NCI-H446 treated with DMSO at 0.1 percent for 48 hours (cell line): ENCODE measurements around the gene CLCN5.

ENCODE experiments used
- DNase-seq: peaks from one replicate; lab custom pipeline; 2025; lab: John Stamatoyannopoulos, UW

The CLCN5 gene

GRCh38 chrX:50088645-50089044, 166.2 kb downstream of the CLCN5 start:
- no peak for DNase-seq

DNA sequence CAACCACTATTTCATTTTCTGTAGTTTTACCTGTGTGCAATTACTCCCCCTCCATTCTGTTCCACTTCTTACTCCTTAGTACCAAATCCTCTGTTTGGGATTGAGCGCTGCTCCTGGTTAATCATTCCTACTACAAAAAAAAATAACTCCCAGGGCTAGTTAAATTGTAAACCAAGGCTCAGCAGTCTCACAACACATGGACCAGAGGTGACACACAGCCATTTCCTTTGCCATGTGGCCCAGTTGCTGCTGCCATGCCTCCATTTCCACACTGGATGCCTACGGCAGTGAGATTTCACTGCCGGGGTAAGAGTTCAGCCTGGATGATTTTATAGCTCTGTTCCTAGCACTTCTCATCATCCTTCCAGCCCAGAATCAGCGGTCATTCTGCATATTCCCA, 171.2 kb downstream of the CLCN5 start:
- DNase-seq: no peak

DNA sequence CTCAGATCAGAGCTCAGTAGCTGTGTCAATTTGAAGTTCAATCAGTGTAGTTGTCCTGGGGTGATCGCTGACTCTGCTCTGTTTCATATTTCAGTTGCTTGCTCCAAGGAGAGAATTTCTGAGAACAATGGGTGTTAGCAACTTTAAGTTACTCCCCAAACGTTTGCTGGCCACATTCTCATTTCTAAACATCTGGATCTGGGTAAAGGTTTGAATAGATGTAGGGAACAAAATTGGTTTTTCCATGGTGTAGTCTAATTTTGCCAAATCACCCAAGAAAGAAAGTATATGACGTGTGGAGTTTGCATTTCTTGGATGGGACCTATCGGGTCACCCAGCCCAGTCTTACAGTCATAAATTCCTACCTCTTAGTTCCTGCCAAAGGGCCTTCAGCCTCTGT, 174.7 kb downstream of the CLCN5 start:
- no peak for DNase-seq

DNA sequence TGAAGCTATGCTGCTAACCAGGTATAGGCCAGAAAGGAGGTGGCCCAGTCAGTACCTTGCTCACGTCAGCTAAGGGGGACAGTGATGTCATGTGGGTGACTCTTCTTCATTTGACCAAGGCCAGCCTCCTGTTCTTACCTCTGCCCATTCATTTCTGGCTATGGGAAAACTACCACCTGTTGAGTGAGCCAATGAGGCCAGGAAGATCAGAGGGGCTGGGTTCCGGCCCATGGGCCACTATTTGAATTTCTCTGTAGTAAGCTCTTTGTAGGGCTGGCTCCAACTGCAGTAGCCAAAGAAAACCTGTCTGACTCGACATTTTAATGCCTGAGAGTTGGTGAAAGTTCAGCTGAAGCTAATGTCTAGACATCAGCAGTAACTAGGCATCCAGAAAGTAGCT, 175.8 kb downstream of the CLCN5 start:
- no peak for DNase-seq

GRCh38 chrX:50098749-50099148, 176.4 kb downstream of the CLCN5 start:
- no peak for DNase-seq

DNA sequence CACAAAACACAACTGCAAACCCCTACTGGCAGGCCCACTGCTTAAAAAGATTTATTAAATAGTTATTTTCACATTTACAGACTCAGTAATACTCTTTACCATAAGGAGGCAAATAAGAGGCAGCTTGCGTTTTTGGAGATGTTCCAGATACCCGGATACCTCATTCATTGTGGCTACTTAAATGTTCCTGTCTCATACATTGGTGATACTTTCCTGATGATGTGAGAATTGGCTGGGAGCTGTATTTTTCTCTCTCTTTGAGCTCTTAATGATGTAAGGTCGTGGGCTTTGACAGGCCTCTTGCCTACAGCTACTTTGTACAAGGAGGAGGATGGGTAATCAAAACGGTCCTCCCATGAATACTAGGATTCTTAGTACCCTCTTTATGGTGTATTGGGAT, 176.9 kb downstream of the CLCN5 start:
- DNase-seq: no peak

DNA sequence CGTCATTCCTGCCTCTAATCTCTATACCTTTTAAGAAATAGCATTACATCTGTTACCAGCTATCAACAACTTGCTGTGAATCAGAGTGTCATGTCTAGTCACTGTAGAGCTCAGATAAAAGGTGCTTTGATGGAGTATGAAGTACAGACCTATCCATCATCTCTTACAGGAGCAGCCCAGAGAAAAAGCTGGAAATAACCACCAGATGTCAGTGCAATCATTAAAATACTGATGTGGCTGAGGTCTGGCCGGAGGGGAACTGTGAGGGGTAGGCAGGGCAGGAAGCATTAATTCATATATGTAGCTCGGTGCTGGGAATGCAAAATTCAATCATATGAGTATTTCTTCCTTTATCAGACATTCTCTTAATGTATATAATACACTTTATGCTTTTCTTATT, 177.8 kb downstream of the CLCN5 start:
- DNase-seq: no peak

DNA sequence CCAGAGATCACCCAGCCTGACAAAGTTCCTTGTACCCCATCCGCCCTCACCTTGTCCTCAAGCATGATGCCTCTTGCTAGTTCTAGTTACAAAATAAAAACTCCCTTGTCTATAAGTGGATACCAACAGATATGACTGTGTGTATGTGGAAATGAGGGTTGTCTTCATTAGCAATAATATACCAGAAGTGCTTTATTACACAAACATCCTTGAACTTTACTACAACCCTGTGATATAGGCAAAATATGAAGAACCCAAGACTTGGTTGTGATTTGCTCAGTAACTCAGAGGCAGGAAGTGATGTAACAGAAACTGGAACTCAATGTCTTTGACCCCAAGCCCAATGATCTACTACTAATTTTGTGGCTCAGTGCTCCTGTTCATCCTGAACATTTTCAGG, 180.8 kb downstream of the CLCN5 start:
- DNase-seq: no peak

DNA sequence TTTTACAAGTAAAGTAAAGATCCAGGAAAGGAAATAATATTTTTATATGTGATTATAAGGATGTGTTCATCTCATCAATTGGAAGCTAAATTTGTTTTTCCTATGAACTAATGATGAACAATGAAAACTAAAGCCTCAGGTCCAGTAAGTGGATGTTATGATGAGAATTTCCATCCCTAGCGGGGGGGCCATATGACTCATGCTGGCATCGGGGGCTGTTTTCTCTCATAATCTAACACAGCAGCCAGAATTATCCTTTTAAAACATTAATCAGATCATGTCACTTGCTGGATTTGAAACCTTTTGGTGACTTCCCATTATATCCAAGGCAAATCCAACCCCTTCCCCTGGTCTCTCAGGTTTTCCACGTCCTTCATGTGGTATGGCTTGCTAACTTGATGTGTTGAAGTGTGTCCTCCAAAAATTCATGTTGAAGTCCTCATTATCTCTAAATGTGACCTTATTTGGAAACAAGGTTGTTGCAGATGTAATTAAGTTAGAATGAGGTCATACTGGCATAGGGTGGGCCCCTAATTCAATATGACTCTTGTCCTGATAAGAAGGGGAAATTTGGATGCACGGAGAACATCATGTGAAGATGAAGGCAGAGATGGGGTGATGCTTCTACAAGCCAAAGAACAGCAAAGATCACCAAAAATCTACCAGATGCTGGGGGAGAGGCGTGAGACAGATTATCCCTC, 181.6 kb downstream of the CLCN5 start:
- no peak for DNase-seq

- no peak for DNase-seq
These were observed 183.8 kb downstream of the CLCN5 start for GRCh38 chrX:50106051-50106675.

GRCh38 chrX:50107470-50107869, 185.1 kb downstream of the CLCN5 start:
- no peak for DNase-seq

- DNase-seq: no peak
These were observed 185.9 kb downstream of the CLCN5 start for GRCh38 chrX:50108264-50108663.

DNA sequence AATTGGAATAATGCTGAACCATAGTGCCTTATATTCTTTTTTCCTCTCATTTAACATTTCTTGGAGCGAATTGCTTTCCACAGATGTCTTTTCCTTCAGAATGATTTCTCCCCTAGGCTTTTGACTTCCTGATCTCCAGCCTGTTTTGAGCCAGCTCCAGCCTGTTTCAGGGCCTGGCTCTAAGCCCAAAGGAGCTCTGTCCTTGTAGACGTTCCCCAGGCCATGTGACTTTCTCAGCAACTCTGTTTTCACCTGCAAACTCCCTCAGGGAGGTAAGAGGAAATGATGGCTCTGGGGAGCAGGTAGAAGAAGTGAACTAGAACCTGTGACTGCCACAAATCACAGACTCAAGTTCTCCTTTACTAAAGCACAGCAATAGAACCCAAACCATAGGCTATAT, 189.3 kb downstream of the CLCN5 start:
- no peak for DNase-seq

DNA sequence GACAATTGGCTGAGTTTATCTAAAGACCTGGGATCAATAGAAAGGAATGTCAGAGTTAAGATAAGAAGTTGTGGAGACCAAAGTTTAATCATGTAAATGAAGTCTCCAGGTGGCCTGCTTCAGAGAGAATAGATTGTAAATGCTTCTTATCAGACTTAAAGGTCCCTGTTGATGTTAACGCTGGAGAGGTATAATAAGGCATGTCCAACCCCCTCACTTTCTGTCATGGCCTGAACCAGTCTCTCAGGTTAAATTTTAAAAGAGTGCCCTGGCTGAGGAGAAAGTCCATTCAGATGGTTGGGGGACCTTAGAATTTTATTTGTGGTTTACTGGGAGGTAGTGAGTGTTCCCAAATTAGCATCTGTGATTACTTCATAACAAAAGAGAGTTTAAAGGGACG, 191.7 kb downstream of the CLCN5 start:
- DNase-seq: no peak

DNA sequence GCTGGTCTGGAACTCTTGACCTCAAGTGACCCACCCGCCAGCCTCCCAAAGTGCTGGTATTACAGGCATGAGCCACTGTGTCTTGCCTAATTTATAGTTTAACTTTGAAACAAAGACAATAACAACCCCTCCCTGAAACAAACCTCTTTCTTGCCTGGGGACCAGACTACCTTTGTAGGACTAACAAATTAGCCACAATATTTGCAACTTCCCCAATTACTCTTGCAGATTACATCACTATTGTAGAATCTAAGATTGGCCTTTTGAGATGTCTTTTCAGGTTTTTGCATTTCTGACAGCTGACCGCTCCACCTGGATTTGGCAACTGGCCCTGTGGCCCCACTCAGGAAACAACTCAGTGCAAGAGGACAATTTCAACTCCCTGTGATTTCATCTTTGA, 193.6 kb downstream of the CLCN5 start:
- DNase-seq: no peak

DNA sequence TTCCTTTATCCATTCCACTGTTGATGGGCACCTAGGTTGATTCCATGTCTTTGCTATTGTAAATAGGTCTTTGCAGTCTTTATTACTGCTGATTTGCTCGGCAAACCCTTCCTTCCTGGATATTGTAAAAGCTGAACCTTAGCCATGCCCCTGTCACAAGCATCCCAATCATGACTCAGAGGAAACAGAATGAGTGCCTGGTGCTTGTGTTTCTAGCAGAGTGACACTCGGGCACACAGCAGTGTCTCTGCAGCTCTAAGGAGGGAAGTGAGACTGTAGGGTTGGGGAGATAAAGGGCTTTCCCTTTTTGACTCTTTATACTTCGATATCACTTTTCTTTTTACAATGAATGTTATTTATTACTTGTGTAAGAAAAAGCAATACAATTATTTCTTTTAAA, 195.1 kb downstream of the CLCN5 start:
- no peak for DNase-seq

- DNase-seq: no peak
These were observed 203.1 kb downstream of the CLCN5 start for GRCh38 chrX:50125480-50125879.

DNA sequence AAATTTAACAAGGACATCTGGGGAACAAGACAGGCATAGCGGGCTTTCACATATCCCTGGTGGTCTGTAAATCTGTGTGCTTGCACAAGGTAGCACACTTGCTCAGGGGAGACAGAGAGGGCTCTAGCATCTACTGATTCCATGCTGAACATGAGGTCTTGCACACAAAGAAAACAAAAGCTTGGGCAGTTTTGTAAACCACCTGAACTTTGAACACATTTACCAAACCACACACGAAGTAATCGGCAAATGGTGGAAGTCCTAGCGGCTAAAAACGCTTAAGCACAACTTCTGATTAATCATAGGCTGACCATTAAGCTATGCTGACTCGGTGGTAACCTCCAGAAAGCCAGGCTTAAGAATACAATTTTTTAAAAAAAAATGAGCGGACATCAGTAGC, 225.6 kb downstream of the CLCN5 start:
- DNase-seq: no peak
